Neural crest cell (in vitro differentiated cells): ENCODE data around the gene CCNK. TPM values are rescaled to one million over a fixed set of nuclear protein-coding genes. Genes with fewer than 3 reads are reported as not detected.

Source experiments
- DNase-seq: peaks from one replicate; pipeline ENCODE4 v3.0.0; 2021; ENCODE audit warnings: low read depth, mixed read lengths, low spot score
- H3K27ac Mint-ChIP-seq: one replicate; pipeline ENCODE4 v1.8.0; 2021; ENCODE audit warnings: mild to moderate bottlenecking, mixed read lengths; ENCODE audit not compliant: unreplicated experiment
- H3K27me3 Mint-ChIP-seq: 2 replicates; pipeline ENCODE4 v1.8.0; 2021; ENCODE audit warnings: low read depth, mild to moderate bottlenecking, mixed read lengths
- H3K36me3 Mint-ChIP-seq: 2 replicates; pipeline ENCODE4 v1.8.0; 2021; ENCODE audit warnings: low read depth, mild to moderate bottlenecking, mixed read lengths
- H3K4me1 Mint-ChIP-seq: 2 replicates; pipeline ENCODE4 v1.8.0; 2021; ENCODE audit warnings: mixed read lengths
- H3K4me3 Mint-ChIP-seq: one replicate; pipeline ENCODE4 v1.8.0; 2021; ENCODE audit warnings: mild to moderate bottlenecking, mixed read lengths
- H3K9me3 Mint-ChIP-seq: 2 replicates; pipeline ENCODE4 v1.8.0; 2021; ENCODE audit warnings: mixed read lengths
- CTCF ChIP-seq: fragments of 200-600 bp; sonication (generic); conservative IDR thresholded peaks from 2 replicates; pipeline ENCODE4 v1.5.0; 2021; ENCODE audit warnings: antibody characterized with exemption, mild to moderate bottlenecking
- total RNA-seq: library from RNA; stranded (reverse); gene quantifications from 2 replicates; pipeline ENCODE4 v1.2.1, GENCODE V29; 2021

The CCNK gene
- total RNA-seq, 1 donor from 2014 or later = 69.6 TPM

DNA sequence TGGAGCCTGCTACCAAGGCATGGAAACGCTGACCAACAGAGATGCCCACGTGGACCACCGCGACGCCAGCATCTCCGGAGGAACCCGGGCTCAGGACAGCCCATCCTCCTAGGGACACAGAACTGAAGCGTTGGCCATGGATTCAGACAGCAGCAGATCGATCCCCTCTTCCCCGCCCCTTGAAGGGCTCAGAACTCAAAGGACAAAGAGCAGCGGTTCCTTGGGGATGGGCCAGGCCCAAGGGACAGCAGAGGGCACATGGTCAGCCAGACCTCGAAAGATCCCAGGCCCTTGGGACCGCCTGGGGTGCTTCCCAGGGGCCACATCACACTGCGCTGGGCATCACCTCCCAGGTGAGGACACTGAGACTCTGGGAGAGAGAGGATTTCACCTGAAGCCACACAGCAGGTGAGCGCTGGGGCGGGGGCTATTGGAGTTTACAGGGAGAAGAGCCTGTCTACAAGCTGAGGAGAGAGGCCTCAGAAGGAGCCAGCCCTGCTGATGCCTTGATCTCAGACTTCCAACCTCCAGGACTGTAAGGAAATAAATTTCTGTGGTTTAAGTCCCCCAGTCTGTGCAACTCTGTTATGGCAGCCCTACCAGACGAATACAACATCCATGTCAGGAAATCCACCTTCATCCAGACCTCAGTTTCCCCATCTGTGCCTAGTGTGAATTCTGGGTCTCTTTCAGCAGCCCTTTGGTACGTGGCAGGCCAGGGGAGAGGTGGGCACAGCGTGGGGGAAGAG is 49.4 kb downstream of the CCNK start:
- DNase-seq = no peak
- Mint-ChIP-seq H3K27ac (peak overlapping the region; percentile 25), H3K4me3 (peak overlapping the region; percentile 66), H3K4me1 (peaks cover 43% of the 10 kb centered on the region), H3K27me3 (no peaks in the 10 kb centered on the region), H3K9me3 (no peaks in the 10 kb centered on the region), H3K36me3 (no peaks in the 10 kb centered on the region)
- TF ChIP-seq CTCF = no peak

DNA sequence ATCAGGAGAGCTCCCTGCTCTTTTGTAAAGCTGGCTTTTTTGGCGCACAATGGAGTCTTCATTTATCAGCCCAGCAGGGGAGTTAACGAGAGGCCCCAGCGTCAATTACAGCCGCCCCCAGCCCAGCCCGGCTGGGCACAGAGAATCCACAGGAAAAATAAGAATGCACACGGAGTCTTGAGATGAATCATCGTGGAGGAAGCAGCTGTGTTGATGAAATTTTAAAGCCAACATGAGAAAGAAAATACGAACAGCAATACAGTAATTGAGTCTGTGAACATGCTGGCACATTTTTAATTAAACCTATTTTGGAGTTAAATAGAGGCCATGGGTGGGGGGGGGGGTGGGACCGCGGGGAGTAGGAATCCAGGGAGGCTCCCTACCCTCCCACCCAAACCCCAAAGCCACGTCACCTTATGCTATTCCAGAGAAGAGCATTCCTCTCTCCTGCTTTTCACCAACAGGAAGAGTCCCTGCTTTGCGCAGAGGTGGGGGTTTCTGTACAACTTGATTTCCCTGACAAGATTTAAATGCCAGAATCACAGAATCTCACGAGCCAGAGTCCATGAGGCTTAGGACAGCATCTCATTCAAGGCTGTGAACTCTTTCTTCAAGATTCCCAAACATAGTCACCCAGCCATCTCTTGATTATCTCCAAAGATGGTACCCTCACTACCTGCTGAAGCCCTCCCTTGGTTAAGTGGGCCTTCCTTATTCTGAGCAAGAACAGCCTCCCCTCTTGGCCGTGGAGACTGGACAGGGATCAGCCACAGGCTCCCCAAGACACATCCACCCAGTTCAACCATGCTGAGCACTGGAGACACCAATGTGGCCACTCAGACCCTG is 50.3 kb downstream of the CCNK start:
- Mint-ChIP-seq H3K27me3 (no peaks in the 10 kb centered on the region), H3K4me3 (peak overlapping the region; percentile 29), H3K36me3 (no peaks in the 10 kb centered on the region), H3K27ac (peak overlapping the region; percentile 73), H3K4me1 (peaks cover 43% of the 10 kb centered on the region), H3K9me3 (no peaks in the 10 kb centered on the region)
- DNase-seq = no peak
- TF ChIP-seq CTCF = no peak

DNA sequence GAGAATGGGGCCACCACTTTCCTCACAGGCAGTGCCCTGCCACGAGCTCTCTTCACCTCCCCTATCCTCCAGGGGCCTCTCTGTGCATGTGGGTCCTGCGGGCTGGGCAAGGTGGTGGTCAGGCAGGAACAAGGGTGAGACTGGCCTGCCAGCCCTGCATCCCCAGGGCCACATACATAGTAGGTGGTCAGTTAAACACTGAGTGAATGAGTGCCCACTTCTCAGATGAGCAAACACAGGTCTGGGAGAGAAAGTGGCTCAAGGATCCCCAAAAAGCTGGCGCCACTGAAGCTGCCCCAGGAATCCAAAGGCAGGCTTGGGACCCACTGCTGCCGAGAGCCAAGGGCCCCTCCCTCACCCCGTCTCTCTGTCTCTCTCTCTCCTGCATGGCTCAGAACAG is 51.1 kb downstream of the CCNK start:
- peaks cover 43% of the 10 kb centered on the region for H3K4me1 Mint-ChIP-seq
- no peak overlapping the region for H3K27ac Mint-ChIP-seq
- no peaks in the 10 kb centered on the region for H3K36me3 Mint-ChIP-seq
- H3K9me3 Mint-ChIP-seq = no peaks in the 10 kb centered on the region
- H3K4me3 Mint-ChIP-seq = no peak overlapping the region
- peaks cover 3% of the 10 kb centered on the region for H3K27me3 Mint-ChIP-seq
- no peak for TF ChIP-seq CTCF
- DNase-seq = no peak

DNA sequence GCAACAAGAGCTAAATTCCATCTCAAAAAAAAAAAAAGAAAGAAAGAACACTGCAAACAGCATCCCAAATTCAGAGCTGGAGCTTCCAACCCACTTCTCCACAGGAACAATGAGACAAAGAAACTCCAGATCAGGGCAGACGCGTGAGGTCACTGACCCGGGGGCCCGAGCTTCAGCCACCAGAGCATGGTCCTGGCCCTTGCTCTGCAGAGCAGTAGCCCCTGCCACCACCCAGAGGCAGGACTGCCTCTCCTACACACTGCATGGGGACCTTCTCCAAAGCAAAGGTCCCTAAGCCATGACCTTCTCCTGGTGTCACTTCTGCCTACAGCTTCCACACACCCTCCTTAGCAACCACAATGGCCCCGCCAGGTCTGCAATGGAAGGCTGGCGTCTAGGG is 53.1 kb downstream of the CCNK start:
- Mint-ChIP-seq H3K36me3 (no peaks in the 10 kb centered on the region), H3K27me3 (peaks cover 3% of the 10 kb centered on the region), H3K4me1 (peaks cover 37% of the 10 kb centered on the region), H3K27ac (peak overlapping the region; percentile 93), H3K4me3 (peak overlapping the region; percentile 75), H3K9me3 (no peaks in the 10 kb centered on the region)
- DNase-seq = no peak
- TF ChIP-seq CTCF = no peak

DNA sequence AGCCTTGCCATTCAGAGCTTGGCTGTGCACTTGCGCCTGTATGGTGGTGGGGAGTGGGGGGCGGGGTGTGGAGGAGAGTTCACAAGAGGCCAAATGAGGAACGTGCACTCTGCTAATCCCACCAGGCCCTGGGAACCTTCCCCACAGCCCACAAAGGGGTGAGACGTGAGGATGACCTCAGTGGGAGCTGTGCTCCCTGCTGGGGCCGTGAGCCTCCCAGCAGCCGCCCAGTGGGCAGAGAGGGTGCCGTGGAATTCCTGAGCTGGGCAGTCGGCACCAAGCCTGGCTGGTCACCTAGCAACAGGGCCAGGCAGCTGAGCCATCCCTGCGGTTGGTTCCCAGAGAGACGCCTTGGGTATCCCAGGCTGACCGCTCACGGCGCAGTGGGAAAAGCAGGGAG is 53.7 kb downstream of the CCNK start:
- Mint-ChIP-seq H3K9me3 (no peaks in the 10 kb centered on the region), H3K36me3 (no peaks in the 10 kb centered on the region), H3K27ac (no peak overlapping the region), H3K4me3 (no peak overlapping the region), H3K4me1 (peaks cover 37% of the 10 kb centered on the region), H3K27me3 (peaks cover 3% of the 10 kb centered on the region)
- peak; percentile 40 for DNase-seq
- TF ChIP-seq CTCF = no peak
